ENCODE results near the gene KRT81.

DNA sequence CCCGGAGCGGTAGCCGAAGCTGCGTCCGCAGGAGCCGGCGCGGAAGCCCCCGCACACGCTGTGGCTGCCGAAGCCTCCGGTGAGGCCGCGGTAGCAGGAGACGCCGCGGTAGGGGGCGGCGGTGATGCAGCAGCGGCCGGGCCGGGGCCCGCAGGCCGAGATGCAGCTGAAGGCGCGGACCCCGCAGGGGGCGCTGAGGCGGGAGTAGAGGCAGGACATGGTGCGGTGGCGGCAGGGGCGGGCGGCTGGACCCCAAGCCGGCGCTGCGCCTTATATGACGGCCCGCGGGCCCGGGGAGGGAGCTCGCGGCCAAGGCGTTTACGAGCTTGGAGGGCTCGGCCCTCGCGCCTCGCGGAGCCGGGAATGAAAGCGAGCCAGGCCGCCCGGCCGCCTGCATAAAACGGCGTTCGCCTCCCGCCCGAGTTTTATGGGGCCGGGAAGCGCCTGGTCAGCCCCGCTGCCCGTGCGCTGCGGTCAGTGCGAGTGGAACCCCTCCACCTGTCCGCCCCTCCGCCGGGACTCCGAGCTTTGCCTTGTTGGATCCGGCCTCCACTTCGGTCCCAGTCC lies 32.9 kb downstream of the KRT81 start:
- no peak for TF ChIP-seq EZH2 (IDR thresholded peaks at IDR 0.05; ENCODE audit: insufficient read depth, poor library complexity, severe bottlenecking)
- TF ChIP-seq EZH2phosphoT487 (IDR thresholded peaks at IDR 0.05; ENCODE audit: insufficient read depth, low read depth): no peak
